Activated T-cell treated with anti-CD3 and anti-CD28 coated beads for 4 hours (primary cell): ENCODE data around the gene BMP3.
"Not testable (repeated sequence)": the region's sequence is repeated elsewhere in the genome, so short reads cannot be mapped to it uniquely, and the experiment has no call there.

Experiments
- DNase-seq: peaks from one replicate; pipeline ENCODE4 v3.0.0-alpha.2; 2020

Gene BMP3

GRCh38 chr4:81030061-81030980 lies at the start of gene BMP3:
TSS of gene BMP3 (plus strand) at chr4:81030708. CDS start at chr4:81031285, 577 bp downstream.
- DNase-seq: no peak

- no peak for DNase-seq
Observed at GRCh38 chr4:80986011-80986410, 44.5 kb upstream of the BMP3 start.

- no peak for DNase-seq
Observed at GRCh38 chr4:80989921-80990544, 40.5 kb upstream of the BMP3 start.

GRCh38 chr4:80990851-80991250 lies 39.7 kb upstream of the BMP3 start:
- no peak for DNase-seq

- DNase-seq: no peak
Observed at GRCh38 chr4:80999943-81000342, 30.6 kb upstream of the BMP3 start.

GRCh38 chr4:81003597-81004111 lies 26.9 kb upstream of the BMP3 start:
- no peak for DNase-seq

GRCh38 chr4:81007417-81007816 lies 23.1 kb upstream of the BMP3 start:
- no peak for DNase-seq

GRCh38 chr4:81016566-81016965 lies 13.9 kb upstream of the BMP3 start:
- DNase-seq: not testable (repeated sequence)

GRCh38 chr4:81019006-81019405 lies 11.5 kb upstream of the BMP3 start:
- DNase-seq: no peak

GRCh38 chr4:81021142-81021944 lies 9.2 kb upstream of the BMP3 start:
- DNase-seq: no peak

- no peak for DNase-seq
Observed at GRCh38 chr4:81021981-81022380, 8.5 kb upstream of the BMP3 start.

GRCh38 chr4:81023484-81023883 lies 7.0 kb upstream of the BMP3 start:
- no peak for DNase-seq

GRCh38 chr4:81030981-81031791 lies 678 bp downstream of the BMP3 start:
- DNase-seq: no peak

- DNase-seq: no peak
Observed at GRCh38 chr4:81031796-81032551, 1.5 kb downstream of the BMP3 start.

- DNase-seq: no peak
Observed at GRCh38 chr4:81032771-81033684, 2.5 kb downstream of the BMP3 start.

- no peak for DNase-seq
Observed at GRCh38 chr4:81038636-81039350, 8.3 kb downstream of the BMP3 start.

GRCh38 chr4:81039351-81039972 lies 9.0 kb downstream of the BMP3 start:
- no peak for DNase-seq

- DNase-seq: no peak
Observed at GRCh38 chr4:81040012-81040659, 9.6 kb downstream of the BMP3 start.
